Renal cortex interstitium (tissue), 11 donors: ENCODE results near the gene DPP6. TPM values are rescaled to one million over a fixed set of nuclear protein-coding genes. Genes with fewer than 3 reads are reported as not detected.

Experiments
- DNase-seq, 11 donors: peaks; one replicate each; pipeline ENCODE4 v3.0.0-alpha.2; 2013; ENCODE audit warnings: low read depth in 9 of 11, low spot score in 4 of 11; ENCODE audit errors: extremely low read depth in 1 of 11
- polyA plus RNA-seq, 3 donors: library from polyadenylated mRNA; unstranded; fragments of 120-200 nt; gene quantifications; one replicate each; pipeline ENCODE4 v1.2.1, GENCODE V29; 2013; ENCODE audit not compliant: insufficient read length in 3 of 3

DPP6 gene
- polyA plus RNA-seq, 3 donors: 41.0 to 52.1 (median 48.4) TPM

GRCh38 chr7:154746571-154747360 is 694.6 kb downstream of the DPP6 start:
- DNase-seq: no peak

GRCh38 chr7:154748089-154748786 is 696.0 kb downstream of the DPP6 start:
- DNase-seq: no peak

- DNase-seq: no peak
Measured at GRCh38 chr7:154750353-154750801, 698.2 kb downstream of the DPP6 start.

- DNase-seq: no peak
Measured at GRCh38 chr7:154753226-154753625, 701.0 kb downstream of the DPP6 start.

- no peak for DNase-seq
Measured at GRCh38 chr7:154757756-154758155, 705.6 kb downstream of the DPP6 start.

GRCh38 chr7:154759989-154760388 is 707.8 kb downstream of the DPP6 start:
- no peak for DNase-seq

- no peak for DNase-seq
Measured at GRCh38 chr7:154765118-154765517, 712.9 kb downstream of the DPP6 start.

GRCh38 chr7:154767142-154767541 is 714.9 kb downstream of the DPP6 start:
- peak in 2 of 11 donors; percentile 7 for DNase-seq

- no peak for DNase-seq
Measured at GRCh38 chr7:154767821-154768415, 715.7 kb downstream of the DPP6 start.

GRCh38 chr7:154769001-154769400 is 716.8 kb downstream of the DPP6 start:
- no peak for DNase-seq

GRCh38 chr7:154769527-154769926 is 717.3 kb downstream of the DPP6 start:
- DNase-seq: no peak

GRCh38 chr7:154770361-154770760 is 718.2 kb downstream of the DPP6 start:
- no peak for DNase-seq

GRCh38 chr7:154770962-154771361 is 718.8 kb downstream of the DPP6 start:
- no peak for DNase-seq

- no peak for DNase-seq
Measured at GRCh38 chr7:154774303-154774969, 722.2 kb downstream of the DPP6 start.

- DNase-seq: no peak
Measured at GRCh38 chr7:154775681-154776080, 723.5 kb downstream of the DPP6 start.

- no peak for DNase-seq
Measured at GRCh38 chr7:154776350-154776749, 724.2 kb downstream of the DPP6 start.

GRCh38 chr7:154777023-154777422 is 724.8 kb downstream of the DPP6 start:
- DNase-seq: no peak

GRCh38 chr7:154777489-154777888 is 725.3 kb downstream of the DPP6 start:
- no peak for DNase-seq

- no peak for DNase-seq
Measured at GRCh38 chr7:154777908-154778307, 725.7 kb downstream of the DPP6 start.
